HepG2 (cell line): Measurements from ENCODE around the gene MS4A6E. TPM values are rescaled to one million over a fixed set of nuclear protein-coding genes. Genes with fewer than 3 reads are reported as not detected.

ENCODE experiments used
- ATAC-seq: fragments of 200-7000 bp; cut with Tn5 transposase; 3 replicates; pipeline ENCODE4 v1.9.1; 2020; ENCODE audit warnings: mild to moderate bottlenecking, moderate library complexity
- BruUV-seq: library from RNA; stranded (reverse); fragments of 400-500 nt; replicated peaks from 2 replicates; lab custom pipeline; 2021; lab: Mats Ljungman, UMichigan
- CTCF ChIA-PET: fragments of 300-600 bp; formaldehyde crosslinking; extraction: SDS; loops from one replicate; lab custom pipeline; 2021; ENCODE audit warnings: low total read pairs, inconsistent platforms, low intra/inter-chr PET ratio; lab: Yijun Ruan, JAX
- POLR2A ChIA-PET: fragments of 350-600 bp; sonication (Branson Sonifier 250); formaldehyde crosslinking; loops from one replicate; lab custom pipeline; 2020; ENCODE audit warnings: antibody characterized with exemption, inconsistent platforms; lab: Yijun Ruan, JAX
- DNase-seq: peaks from one replicate; pipeline ENCODE4 v3.0.0-alpha.2; 2015; ENCODE audit warnings: low spot score
- FAIRE-seq: peaks from 3 replicates; lab custom pipeline; 2011; peaks lifted over from hg19 to GRCh38; lab: Jason Lieb, UNC
- H2AFZ ChIP-seq: one replicate; pipeline ENCODE4 v1.6.1; 2011; ENCODE audit warnings: low read length, inconsistent platforms
- H3K27ac ChIP-seq: fragments of 300-600 bp; 3 replicates; pipeline ENCODE4 v1.8.0; 2011; ENCODE audit warnings: mixed run types, mild to moderate bottlenecking, mixed read lengths, low read length, inconsistent platforms; ENCODE audit not compliant: insufficient read depth; ENCODE audit errors: extremely low read length
- H3K27me3 ChIP-seq, 2 experiments: fragments of 200-600 bp in 1 of 2; 2 replicates in 1 of 2; 3 replicates in 1 of 2; pipeline versions ENCODE4 v1.6.0 to v1.8.0; 2011; ENCODE audit warnings: low read length in 2 of 2, mild to moderate bottlenecking in 2 of 2, moderate library complexity in 2 of 2, inconsistent platforms in 1 of 2; ENCODE audit not compliant: insufficient read depth in 2 of 2, control insufficient read depth in 1 of 2
- H3K36me3 ChIP-seq, 2 experiments: fragments of 200-600 bp in 1 of 2; replicated peaks in 1 of 2; 2 replicates in 1 of 2; 3 replicates in 1 of 2; pipeline versions ENCODE4 v1.5.1 to v1.8.0; 2011; ENCODE audit warnings: low read length in 2 of 2, inconsistent platforms in 1 of 2; ENCODE audit not compliant: insufficient read depth in 2 of 2, control insufficient read depth in 1 of 2
- H3K4me1 ChIP-seq: 2 replicates; pipeline ENCODE4 v1.5.1; 2012; ENCODE audit warnings: low read length, inconsistent platforms; ENCODE audit not compliant: insufficient read depth
- H3K4me2 ChIP-seq: 2 replicates; pipeline ENCODE4 v1.6.0; 2011; ENCODE audit warnings: low read depth, low read length, inconsistent platforms
- H3K4me3 ChIP-seq, 3 experiments: fragments of 200-600 bp in 1 of 3; sonication (generic), shearing (Covaris generic) in 1 of 3; replicated peaks in 1 of 3; 2 replicates each; pipeline ENCODE4 v1.5.1; 2011 to 2016; ENCODE audit warnings: low read length in 3 of 3, inconsistent platforms in 2 of 3, low read depth in 2 of 3, mild to moderate bottlenecking in 2 of 3, control low read depth in 1 of 3, mixed read lengths in 1 of 3; ENCODE audit not compliant: insufficient read depth in 1 of 3
- H3K79me2 ChIP-seq: one replicate; pipeline ENCODE4 v1.6.1; 2011; ENCODE audit warnings: low read length, inconsistent platforms; ENCODE audit not compliant: insufficient read depth
- H3K9ac ChIP-seq: 2 replicates; pipeline ENCODE4 v1.6.0; 2011; ENCODE audit warnings: mild to moderate bottlenecking, low read depth, low read length, inconsistent platforms; ENCODE audit not compliant: insufficient read depth
- H3K9me3 ChIP-seq: 2 replicates; pipeline ENCODE4 v1.5.1; 2012; ENCODE audit warnings: mild to moderate bottlenecking, low read length
- H4K20me1 ChIP-seq: 2 replicates; pipeline ENCODE4 v1.6.0; 2011; ENCODE audit warnings: inconsistent platforms, mild to moderate bottlenecking, low read length, moderate library complexity; ENCODE audit not compliant: insufficient read depth
- FOXM1 ChIP-seq: sonication (generic); formaldehyde crosslinking; IDR thresholded peaks from 2 replicates; pipeline ENCODE4 v1.5.0; 2020; ENCODE audit warnings: missing genetic modification reagents
- HOXD1 ChIP-seq: sonication (generic); formaldehyde crosslinking; IDR thresholded peaks from 2 replicates; pipeline ENCODE4 v1.5.0; 2020; ENCODE audit warnings: missing genetic modification reagents
- POGZ ChIP-seq: sonication (generic); formaldehyde crosslinking; IDR thresholded peaks from 2 replicates; pipeline ENCODE4 v1.4.0; 2020; ENCODE audit warnings: mild to moderate bottlenecking, missing genetic modification reagents
- REPIN1 ChIP-seq: sonication (generic); formaldehyde crosslinking; IDR thresholded peaks from 2 replicates; pipeline ENCODE4 v1.8.0; 2022; ENCODE audit warnings: missing genetic modification reagents, low read depth, mild to moderate bottlenecking, borderline replicate concordance
- ZBTB8A ChIP-seq: sonication (generic); formaldehyde crosslinking; IDR thresholded peaks from 2 replicates; pipeline ENCODE4 v1.4.0; 2020; ENCODE audit warnings: mild to moderate bottlenecking, low read depth, missing genetic modification reagents, borderline replicate concordance
- ZFP36 ChIP-seq: fragments of 150-350 bp; IDR thresholded peaks from 2 replicates; pipeline ENCODE4 v1.6.1; 2018; ENCODE audit warnings: borderline replicate concordance, low read length, low read depth; ENCODE audit not compliant: partially characterized antibody
- ZNF260 ChIP-seq: sonication (generic); formaldehyde crosslinking; IDR thresholded peaks from 2 replicates; pipeline ENCODE4 v1.4.0; 2020; ENCODE audit warnings: missing genetic modification reagents, low read depth, mild to moderate bottlenecking, borderline replicate concordance
- ZNF263 ChIP-seq: sonication (generic); formaldehyde crosslinking; IDR thresholded peaks from 2 replicates; pipeline ENCODE4 v1.4.0; 2020; ENCODE audit warnings: missing genetic modification reagents
- ZSCAN31 ChIP-seq: sonication (generic); formaldehyde crosslinking; IDR thresholded peaks from 2 replicates; pipeline ENCODE4 v1.5.0; 2020; ENCODE audit warnings: low read depth, mild to moderate bottlenecking, missing genetic modification reagents
- in situ Hi-C: cut with HindIII; loops from 2 replicates; pipeline ENCODE4 v1.10.0; 2017; ENCODE audit warnings: low pct_unique_long_range_greater_than_20kb; ENCODE audit not compliant: extremely low pct_ligation_motif_present
- intact Hi-C: fragments of 100-400 bp; cut with micrococcal nuclease; formaldehyde crosslinking; loops from one replicate; pipeline ENCODE4 v1.10.0; 2022; ENCODE audit not compliant: unreplicated experiment
- polyA plus RNA-seq, 8 experiments: library from polyadenylated mRNA; depleted of rRNA in 3 of 8; stranded (reverse) in 7 of 8; unstranded in 1 of 8; fragments of >200 nt; fragmentation: Illumina TruSeq in 4 of 8; extraction: Trizol in 4 of 8; gene quantifications; 2 replicates each; pipeline versions ENCODE4 v1.2.1 to v1.2.3, GENCODE V29; 2011 to 2016; ENCODE audit warnings: low read depth in 4 of 8, missing spikeins in 1 of 8, mixed read lengths in 1 of 8; ENCODE audit not compliant: insufficient read depth in 1 of 8
- total RNA-seq, 5 experiments: library from RNA; depleted of rRNA; stranded (reverse); fragments of >200 nt; fragmentation: Illumina TruSeq; extraction: Trizol; gene quantifications; 2 replicates each; pipeline ENCODE4 v1.2.3, GENCODE V29; 2016; ENCODE audit warnings: low read depth in 1 of 5
- TF ChIP-seq, protein P1 (sequence below): sonication (generic); formaldehyde crosslinking; IDR thresholded peaks from 2 replicates; pipeline ENCODE4 v1.4.0; 2020; ENCODE audit warnings: missing genetic modification reagents

MS4A6E gene
- total and polyA plus RNA-seq, 2 of the 13 experiments (the other 11 are each of a cell fraction or from before 2014, with no cell fraction given): not detected

GRCh38 chr11:60315871-60316270 is 11.2 kb upstream of the MS4A6E start:
- H3K4me2 ChIP-seq: no peak overlapping the region
- no peaks in the 10 kb centered on the region for H3K36me3 ChIP-seq
- CTCF ChIA-PET: no interaction called here
- no peaks in the 10 kb centered on the region for H3K27me3 ChIP-seq
- no peaks in the 10 kb centered on the region for H3K79me2 ChIP-seq
- no peak overlapping the region for H3K4me3 ChIP-seq
- no peak overlapping the region for H2AFZ ChIP-seq
- TF ChIP-seq ZNF263 (CRISPR knock-in tag) (no peak), HOXD1 (CRISPR knock-in tag) (no peak), POGZ (CRISPR knock-in tag) (no peak), ZNF260 (no peak), ZFP36 (no peak), FOXM1 (CRISPR knock-in tag) (no peak), ZSCAN31 (no peak), ZBTB8A (CRISPR knock-in tag) (no peak), REPIN1 (no peak)
- TF ChIP-seq, protein P1, sequence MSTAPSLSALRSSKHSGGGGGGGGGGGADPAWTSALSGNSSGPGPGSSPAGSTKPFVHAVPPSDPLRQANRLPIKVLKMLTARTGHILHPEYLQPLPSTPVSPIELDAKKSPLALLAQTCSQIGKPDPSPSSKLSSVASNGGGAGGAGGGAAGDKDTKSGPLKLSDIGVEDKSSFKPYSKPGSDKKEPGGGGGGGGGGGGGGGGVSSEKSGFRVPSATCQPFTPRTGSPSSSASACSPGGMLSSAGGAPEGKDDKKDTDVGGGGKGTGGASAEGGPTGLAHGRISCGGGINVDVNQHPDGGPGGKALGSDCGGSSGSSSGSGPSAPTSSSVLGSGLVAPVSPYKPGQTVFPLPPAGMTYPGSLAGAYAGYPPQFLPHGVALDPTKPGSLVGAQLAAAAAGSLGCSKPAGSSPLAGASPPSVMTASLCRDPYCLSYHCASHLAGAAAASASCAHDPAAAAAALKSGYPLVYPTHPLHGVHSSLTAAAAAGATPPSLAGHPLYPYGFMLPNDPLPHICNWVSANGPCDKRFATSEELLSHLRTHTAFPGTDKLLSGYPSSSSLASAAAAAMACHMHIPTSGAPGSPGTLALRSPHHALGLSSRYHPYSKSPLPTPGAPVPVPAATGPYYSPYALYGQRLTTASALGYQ: no peak
- no peak overlapping the region for H3K9ac ChIP-seq
- intact Hi-C loops: no loop called here
- FAIRE-seq (no peak), ATAC-seq (no peak), DNase-seq (no peak)
- no TSS peak for BruUV-seq
- H3K9me3 ChIP-seq: no peaks in the 10 kb centered on the region; the same call in 1 of the 2 replicates
- no peaks in the 10 kb centered on the region for H4K20me1 ChIP-seq
- POLR2A ChIA-PET: no interaction called here
- H3K4me1 ChIP-seq: no peaks in the 10 kb centered on the region
- no peak overlapping the region for H3K27ac ChIP-seq
- in situ Hi-C loops: no loop called here
